NOMO-1 treated with DMSO at 0.1 percent for 48 hours (cell line): ENCODE measurements around the gene AGA.

Experiments used
- DNase-seq: peaks from one replicate; lab custom pipeline; 2025; ENCODE audit not compliant: unreplicated experiment; lab: John Stamatoyannopoulos, UW

AGA gene

GRCh38 chr4:177441803-177442622 lies at the start of gene AGA:
AGA (minus strand) TSS chr4:177442437; CDS start chr4:177442375, 62 bp downstream.
- DNase-seq, result peak; percentile 93

GRCh38 chr4:177492022-177492421 lies 49.8 kb upstream of the AGA start:
- DNase-seq, result no peak

- no peak for DNase-seq
These were observed 48.5 kb upstream of the AGA start for GRCh38 chr4:177490769-177491168.

- no peak for DNase-seq
These were observed 47.4 kb upstream of the AGA start for GRCh38 chr4:177489471-177490246.

DNA sequence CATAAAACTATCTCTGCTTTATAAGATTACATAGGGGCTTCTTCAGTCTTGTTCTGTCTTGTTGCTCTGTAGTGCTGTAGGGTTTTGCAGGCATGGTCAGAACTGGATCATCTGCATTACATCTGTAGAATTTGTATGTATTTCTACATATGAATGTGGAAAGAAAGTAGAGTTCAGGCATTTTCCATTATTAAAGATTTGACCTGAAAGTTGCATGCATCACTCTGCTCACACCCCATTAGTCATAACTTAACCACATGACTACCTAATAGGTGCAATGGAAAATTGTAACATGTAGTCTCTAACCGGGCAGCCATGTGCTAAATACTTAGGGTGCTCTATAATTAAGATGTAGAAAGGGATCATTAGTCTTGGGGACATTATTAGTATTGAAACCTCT lies 45.7 kb upstream of the AGA start:
- no peak for DNase-seq

DNA sequence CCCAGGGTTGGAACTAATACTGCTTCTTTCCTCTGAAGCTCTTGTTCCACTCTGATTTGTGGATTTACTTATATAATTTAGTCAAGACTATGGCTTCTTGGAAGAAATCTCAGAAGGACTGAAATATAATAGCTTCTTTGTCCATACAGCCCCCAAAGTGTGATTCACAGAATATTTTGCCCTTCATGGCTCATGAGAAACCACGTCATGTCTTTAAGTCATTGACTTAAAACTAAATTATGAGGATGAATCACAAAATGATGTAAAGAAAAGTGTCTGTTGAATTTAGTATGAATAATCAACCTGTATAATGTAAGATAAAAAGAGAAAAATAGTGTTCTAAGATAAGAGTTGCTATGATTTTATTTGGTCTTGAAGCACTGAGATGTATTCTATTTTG lies 43.3 kb upstream of the AGA start:
- DNase-seq, result no peak

DNA sequence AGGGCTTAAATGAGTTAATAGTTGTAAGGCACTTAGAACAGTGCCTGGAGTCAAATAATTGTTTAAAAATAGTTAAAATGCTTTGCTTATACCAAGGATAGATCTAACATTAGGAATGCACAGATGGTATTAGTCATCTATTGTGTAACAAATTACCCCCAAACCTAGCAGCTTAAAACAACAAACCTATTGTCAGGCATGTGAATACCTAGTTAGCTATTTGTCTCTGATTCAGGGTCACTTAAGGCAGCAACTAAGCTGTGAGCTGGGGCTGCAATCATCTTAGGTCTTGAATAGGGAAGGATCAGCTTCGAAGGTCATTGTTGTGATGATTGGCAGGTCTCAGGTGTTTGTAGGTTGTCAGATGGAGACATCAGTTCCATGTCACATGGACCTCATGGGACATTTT lies 42.4 kb upstream of the AGA start:
- DNase-seq, result no peak

- no peak for DNase-seq
These were observed 41.5 kb upstream of the AGA start for GRCh38 chr4:177483760-177484159.

- no peak for DNase-seq
These were observed 41.0 kb upstream of the AGA start for GRCh38 chr4:177483271-177483670.

- DNase-seq, result no peak
These were observed 40.1 kb upstream of the AGA start for GRCh38 chr4:177482367-177482766.

DNA sequence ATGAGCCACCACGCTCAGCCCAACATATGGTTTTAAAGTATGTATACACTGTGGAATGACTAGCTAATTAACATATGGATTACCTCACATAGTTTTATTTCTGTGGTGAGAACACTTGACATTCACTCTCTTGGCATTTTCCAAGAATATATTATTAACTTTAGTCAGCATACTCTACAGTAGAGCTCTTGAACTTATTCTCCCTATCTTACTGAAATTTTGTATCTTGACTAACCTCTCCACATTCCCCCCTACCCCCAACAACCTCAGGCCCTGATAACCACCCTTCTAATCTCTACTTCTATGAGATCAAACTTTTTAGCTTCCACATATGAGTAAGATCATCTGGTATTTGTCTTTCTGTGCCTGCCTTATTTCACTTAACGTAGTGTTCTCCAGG lies 38.6 kb upstream of the AGA start:
- DNase-seq, result no peak

GRCh38 chr4:177479063-177479462 lies 36.8 kb upstream of the AGA start:
- no peak for DNase-seq

DNA sequence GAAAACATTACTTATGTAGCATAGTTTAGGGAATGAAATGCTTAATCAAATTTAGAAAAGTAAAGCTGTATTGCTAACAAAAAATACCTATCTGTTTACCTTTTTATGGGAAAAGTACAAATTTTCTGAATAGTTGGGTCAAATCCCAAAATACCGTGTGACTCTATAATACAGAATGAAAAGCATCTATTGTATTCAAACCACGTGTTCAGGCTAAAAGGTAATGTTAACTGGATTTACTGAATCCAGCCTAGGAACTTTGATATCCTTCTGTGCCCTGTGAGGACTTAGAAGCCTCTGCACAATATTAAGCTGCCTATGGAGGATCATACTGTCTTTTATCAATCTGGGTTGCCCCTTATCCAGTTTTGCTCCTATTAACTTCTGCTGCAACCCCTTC lies 36.3 kb upstream of the AGA start:
- no peak for DNase-seq

GRCh38 chr4:177473991-177474390 lies 31.8 kb upstream of the AGA start:
- DNase-seq, result no peak

DNA sequence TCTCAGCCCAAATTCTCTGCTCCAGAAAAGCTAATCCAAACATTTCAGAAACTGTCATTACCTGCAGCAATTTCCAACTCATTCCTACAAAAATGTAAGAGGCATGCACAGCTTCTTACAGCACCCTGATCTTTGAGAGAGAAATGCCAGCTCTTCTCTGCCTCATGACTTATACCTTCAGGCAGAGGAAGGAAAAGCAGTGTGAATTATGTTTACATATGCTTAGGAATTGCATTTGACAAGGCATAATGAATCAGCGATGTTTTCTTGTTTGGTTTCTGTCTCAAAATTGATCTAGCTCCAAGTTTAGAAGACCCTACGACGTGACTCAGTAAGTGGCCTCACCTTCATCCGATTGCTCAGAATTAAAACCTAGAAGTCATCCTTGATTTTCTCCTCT lies 21.8 kb upstream of the AGA start:
- DNase-seq, result no peak

- DNase-seq, result no peak
These were observed 19.4 kb upstream of the AGA start for GRCh38 chr4:177461606-177462005.

DNA sequence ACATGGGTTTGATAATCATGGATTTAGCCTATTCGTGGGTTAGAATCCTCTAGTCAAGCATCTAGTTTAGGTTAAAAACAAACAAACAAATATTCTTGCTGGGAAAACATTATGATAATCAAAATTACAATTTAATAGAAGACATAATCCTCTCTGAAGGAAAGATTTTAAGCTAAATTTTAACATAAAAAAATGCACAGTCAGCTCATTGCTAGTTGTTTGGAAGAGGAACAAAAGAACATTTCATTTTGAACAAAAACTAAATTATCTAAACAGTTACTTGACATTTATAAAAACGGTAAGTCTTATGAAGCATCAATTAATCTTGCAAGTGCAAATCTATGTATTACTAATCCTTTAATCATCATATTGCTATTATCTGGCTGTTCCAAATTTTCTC lies 18.2 kb upstream of the AGA start:
- DNase-seq, result no peak

GRCh38 chr4:177455561-177455970 lies 13.3 kb upstream of the AGA start:
- DNase-seq, result no peak

GRCh38 chr4:177453116-177453515 lies 10.9 kb upstream of the AGA start:
- no peak for DNase-seq

DNA sequence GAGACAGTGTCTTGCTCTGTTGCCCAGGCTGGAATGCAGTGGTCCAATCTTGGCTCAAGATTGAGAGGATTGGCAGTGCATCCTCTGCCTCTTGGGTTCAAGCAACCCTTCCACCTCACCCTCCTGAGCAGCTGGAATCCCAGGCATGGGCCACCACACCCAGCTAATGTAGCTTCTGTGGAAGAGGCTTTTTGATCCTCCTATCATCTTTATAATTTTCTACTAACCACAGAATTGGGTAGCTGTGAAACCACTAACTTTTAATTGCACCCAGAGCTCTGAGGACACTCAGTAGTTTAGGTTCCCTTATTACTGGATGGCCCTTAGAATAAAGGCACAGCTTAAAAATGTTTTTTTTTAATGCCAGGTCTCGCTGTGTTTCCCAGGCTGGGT lies 8.9 kb upstream of the AGA start:
- peak; percentile 25 for DNase-seq

DNA sequence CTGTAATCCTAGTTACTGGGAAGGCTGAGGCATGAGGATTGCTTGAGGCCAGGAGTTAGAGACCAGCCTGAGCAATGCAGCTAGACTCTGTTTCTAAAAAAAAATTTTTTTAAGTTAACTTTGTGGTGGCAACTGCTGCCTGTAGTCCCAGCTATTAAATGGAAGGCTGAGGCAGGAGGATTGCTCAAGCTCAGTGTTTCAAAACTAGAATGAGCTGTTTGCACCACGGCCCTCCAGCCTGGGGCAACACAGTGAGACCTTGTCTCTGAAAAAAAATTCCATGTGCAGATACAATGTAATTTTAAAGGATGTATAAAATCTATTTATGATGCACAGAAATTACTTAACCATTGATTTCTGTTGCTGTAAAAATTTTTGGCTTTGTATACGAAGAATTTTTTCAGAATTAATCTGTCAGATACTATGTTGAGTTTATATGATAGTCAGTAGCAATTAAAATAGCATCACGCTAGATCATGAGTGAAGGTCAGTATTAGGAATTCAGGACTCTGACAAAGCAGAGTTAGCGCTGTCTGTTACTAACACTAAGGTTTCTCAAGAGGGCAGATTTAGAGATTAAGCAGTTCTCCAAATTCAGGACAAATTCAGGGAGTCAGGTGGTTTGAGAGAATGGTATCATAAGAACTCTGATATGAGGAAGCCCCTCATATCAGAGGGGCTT lies 8.3 kb upstream of the AGA start:
- DNase-seq, result peak; percentile 59

GRCh38 chr4:177448850-177449249 lies 6.6 kb upstream of the AGA start:
- no peak for DNase-seq
